GM13976 (cell line): Measurements from ENCODE around the gene GSPT1.

Source experiments
- DNase-seq: peaks from one replicate; pipeline ENCODE4 v3.0.0; 2012; ENCODE audit warnings: low spot score
- in situ Hi-C: fragments of 300-500 bp; cut with MboI; formaldehyde crosslinking; loops from one replicate; pipeline ENCODE4 v1.12.0; 2022; ENCODE audit warnings: low sequenced_read_pairs, mixed read lengths, inconsistent platforms; ENCODE audit not compliant: unreplicated experiment
- TF ChIP-seq, protein P1 (sequence below): IDR thresholded peaks from 2 replicates; pipeline ENCODE4 v1.5.1; 2012; ENCODE audit warnings: borderline replicate concordance, mild to moderate bottlenecking; ENCODE audit not compliant: insufficient read depth; ENCODE audit errors: extremely low read depth, missing control alignments, control extremely low read depth

The GSPT1 gene

DNA sequence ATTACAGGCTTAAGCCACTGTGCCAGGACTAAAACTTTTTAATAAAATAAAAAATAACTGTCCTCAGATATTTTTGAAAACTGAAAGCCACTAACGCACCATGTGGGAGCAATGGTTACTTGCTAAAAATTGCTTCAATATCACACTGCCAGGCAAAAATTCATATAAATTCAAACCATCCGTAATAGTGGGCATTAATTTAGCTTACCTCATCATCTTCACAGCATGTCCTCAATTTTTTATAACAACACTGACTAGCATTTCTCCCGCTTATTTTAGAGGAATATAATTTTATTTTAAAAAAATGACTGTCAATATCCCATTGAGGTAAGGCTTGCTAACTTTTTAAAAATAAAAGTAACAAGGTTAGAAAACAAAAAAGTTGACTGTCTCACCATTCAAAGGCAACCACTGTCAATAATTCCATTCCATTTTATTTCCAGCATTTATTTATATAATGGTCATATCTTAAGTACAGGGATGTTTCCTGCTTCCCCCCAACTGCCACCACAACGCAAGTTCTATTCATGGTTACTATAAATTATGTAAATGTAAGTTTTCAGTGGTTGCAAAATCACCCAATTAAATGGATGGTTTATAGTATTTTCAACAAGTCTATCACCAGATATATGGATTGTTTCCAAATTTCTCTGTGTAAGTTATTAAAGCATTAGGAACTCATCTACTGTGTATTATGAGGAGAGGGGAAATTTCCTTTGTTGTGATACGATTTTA is 25.4 kb downstream of the GSPT1 start:
- no peak for DNase-seq
- in situ Hi-C loops: no loop called here
- TF ChIP-seq, protein P1, sequence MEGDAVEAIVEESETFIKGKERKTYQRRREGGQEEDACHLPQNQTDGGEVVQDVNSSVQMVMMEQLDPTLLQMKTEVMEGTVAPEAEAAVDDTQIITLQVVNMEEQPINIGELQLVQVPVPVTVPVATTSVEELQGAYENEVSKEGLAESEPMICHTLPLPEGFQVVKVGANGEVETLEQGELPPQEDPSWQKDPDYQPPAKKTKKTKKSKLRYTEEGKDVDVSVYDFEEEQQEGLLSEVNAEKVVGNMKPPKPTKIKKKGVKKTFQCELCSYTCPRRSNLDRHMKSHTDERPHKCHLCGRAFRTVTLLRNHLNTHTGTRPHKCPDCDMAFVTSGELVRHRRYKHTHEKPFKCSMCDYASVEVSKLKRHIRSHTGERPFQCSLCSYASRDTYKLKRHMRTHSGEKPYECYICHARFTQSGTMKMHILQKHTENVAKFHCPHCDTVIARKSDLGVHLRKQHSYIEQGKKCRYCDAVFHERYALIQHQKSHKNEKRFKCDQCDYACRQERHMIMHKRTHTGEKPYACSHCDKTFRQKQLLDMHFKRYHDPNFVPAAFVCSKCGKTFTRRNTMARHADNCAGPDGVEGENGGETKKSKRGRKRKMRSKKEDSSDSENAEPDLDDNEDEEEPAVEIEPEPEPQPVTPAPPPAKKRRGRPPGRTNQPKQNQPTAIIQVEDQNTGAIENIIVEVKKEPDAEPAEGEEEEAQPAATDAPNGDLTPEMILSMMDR: no peak

DNA sequence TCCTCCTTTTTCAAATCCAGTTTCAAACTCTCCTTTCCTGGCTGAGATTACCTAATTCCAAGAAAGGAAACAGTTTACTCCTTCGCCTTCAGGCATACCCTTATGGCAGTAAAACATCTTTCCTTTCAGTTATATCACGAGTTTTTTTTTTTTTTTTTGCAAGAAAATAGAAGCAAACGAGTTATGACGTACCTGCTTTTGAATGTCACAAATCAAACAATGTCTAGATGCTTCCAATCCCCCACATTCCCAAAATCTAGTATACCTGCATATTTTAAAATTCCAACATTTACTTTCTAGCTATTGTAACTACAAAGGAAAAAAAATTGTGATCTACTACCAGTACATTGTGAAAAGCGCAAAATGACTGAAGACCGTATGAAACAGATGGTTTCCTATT is 28.9 kb downstream of the GSPT1 start:
- TF ChIP-seq, protein P1: no peak
- DNase-seq: no peak
- in situ Hi-C loops: no loop called here

DNA sequence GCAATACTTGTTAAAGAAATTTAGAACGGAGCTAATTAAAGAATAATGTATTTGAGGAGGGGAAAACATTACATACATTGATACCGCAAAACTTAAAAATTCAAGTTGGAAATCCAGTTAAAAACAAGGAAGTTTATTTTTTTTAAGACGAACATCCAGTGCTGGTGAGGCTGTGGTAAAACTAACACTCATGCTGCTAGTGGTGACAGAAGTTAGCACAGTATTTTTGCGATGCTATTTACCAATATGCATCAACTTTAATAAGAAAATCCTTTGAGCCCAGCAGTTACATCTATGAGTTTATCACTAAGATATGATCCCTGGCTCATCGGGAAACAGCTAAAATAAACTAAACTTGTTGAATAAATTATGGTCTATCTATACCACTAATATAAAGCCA is 31.7 kb downstream of the GSPT1 start:
- in situ Hi-C loops: no loop called here

DNA sequence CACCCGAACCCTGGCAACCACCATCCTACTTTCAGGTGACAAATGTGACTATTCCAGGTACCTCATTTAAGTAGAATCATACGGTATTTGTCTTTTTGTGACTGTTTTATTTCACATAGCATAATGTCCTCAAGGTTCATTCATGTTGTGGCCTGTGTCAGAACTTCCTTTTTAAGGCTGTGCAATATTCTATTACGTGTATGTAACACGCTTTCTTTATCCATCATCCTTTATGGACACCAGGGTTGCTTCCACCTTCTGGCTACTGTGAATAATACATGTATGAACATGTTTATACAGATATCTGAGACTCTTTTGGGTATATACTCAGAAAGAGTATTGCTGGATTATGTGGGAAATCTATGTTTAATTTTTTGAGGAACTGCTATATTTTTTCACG is 35.7 kb downstream of the GSPT1 start:
- no peak for DNase-seq
- TF ChIP-seq, protein P1: no peak
- in situ Hi-C loops: no loop called here

More for the DNA sequence above, 31.7 kb downstream of the GSPT1 start:
- DNase-seq: no peak
- TF ChIP-seq, protein P1: no peak

DNA sequence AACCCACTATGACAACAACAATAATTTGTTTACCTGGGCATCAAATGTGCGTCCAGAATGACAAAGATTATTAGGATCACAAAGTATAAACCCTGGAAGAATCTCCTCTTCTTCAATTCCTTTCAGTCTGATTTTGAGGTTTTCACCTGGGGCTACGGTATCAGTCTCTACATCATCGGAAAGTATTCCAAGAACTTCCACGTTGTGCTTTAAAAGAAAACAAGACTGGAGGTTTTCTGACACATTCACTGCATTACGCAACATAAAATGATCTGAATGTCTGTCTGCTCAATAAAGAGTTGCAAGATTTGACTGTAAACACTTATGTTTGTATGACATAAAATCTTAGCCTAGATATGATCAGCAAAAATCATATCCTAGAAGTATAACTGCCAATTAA is 38.4 kb downstream of the GSPT1 start:
- in situ Hi-C loops: no loop called here
- TF ChIP-seq, protein P1: no peak
- no peak for DNase-seq

DNA sequence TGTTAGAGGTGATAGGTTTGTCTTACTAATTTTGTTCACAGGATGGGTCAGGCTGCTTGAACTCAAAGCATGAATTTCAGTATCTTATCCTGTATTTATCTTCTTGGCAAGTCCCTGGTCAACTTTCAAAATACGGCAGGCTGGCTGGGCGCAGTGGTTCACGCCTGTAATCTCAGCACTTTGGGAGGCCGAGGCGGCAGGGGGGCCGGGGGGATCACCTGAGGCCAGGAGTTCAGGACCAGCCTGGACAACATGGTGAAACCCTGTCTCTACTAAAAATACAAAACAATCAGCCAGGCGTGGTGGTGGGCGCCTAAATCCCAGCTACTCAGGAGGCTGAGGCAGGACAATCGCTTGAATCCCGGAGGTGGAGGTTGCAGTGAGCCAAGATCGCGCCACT is 39.5 kb downstream of the GSPT1 start:
- no peak for DNase-seq
- in situ Hi-C loops: no loop called here
- TF ChIP-seq, protein P1: no peak

DNA sequence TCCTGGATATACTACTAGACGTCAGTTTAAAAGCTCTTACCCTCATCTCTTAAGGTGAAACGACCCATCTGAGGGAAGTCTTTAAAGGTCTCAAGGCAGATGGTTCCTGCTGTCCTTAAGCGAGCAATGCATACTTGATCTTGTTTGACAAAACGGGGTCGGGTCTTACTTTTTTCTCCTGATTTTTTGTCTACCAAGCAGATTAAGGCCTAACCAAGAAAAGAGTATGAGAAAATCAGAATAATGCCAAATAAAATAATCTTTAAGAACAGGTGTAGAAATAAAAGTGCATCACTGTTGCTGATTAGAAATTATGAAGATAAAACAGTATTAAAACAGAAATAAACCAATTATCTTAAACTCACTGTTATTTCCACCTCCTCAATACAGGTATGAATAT is 40.0 kb downstream of the GSPT1 start:
- TF ChIP-seq, protein P1: no peak
- in situ Hi-C loops: no loop called here
- DNase-seq: no peak
